Measurements from ENCODE around the gene COL16A1. TPM values are rescaled to one million over a fixed set of nuclear protein-coding genes. Genes with fewer than 3 reads are reported as not detected.
A peak's percentile ranks its signal among the peaks of the same experiment; 100 is the strongest.

COL16A1 gene
- total RNA-seq, 1 donor from 2014 or later, result not detected

DNA sequence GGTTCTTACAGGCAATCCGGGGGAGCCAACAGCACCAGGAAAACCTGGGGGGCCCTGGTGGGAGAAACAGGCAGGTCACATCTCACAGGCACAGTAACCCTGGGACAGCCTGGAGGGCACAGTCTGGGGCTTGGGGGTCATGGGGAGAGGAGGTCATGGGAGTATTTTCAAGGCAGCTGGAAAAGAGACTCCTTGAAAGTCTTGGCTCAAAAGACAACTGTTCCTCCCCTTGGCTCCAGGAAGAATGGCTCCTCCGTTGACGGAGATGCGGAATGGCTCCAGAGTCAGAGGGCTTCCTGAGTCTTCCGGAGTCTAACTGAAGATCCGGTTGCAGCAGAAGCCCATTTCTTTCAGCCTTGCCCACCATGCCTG is 33.2 kb downstream of the COL16A1 start:
- DNase-seq (ENCODE audit: low spot score), result no peak
- Mint-ChIP-seq H3K36me3 (ENCODE audit: low read depth) (no peaks in the 10 kb centered on the region), H3K9me3 (no peaks in the 10 kb centered on the region), H3K4me3 (ENCODE audit: low read depth) (no peak overlapping the region), H3K4me1 (ENCODE audit: low read depth) (peaks cover 3% of the 10 kb centered on the region), H3K27me3 (ENCODE audit: low read depth) (peaks cover 23% of the 10 kb centered on the region), H3K27ac (no peak overlapping the region)
- intact Hi-C loops (cut with micrococcal nuclease), result no loop called here

DNA sequence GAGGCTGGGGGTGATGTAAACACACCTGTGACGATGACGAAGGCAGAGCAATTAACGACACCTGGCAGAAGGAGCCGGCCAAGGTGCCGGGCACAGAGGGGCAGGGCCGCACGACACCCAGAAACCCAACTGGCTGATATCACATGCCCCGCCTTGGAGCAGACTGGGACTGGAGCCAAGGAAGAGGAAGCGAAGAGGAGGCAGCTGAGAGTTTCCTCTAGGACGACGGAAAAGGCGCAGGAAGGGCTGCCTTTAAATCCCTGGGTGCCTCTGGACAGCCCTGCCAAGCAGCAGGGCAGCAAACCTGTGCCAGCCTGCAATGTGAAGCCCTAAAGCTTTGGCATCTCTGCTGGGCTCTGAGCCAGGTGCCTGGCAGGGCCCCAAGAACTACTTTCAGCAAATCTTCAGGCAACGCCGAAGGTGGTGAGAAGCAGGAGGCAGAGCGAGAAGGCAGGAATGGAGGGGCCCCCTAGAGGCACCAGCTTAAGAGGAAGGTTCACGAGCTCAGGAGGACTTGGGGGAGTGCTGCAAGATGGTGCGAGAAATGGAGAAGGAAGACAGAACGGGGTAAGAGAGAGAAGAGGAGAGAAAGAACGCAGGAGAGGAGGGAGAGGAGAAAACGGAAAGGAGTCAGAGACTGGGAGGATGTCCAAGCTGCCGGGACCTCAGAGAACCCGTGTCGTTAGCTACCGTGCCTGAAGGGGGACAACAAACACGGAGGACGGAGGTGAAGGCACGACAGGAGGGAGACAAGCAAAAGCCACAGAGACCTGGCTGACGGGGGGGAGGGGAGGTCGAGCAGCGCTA is 33.8 kb downstream of the COL16A1 start:
- Mint-ChIP-seq H3K4me3 (ENCODE audit: low read depth) (peak overlapping the region; percentile 22), H3K4me1 (ENCODE audit: low read depth) (peaks cover 3% of the 10 kb centered on the region), H3K9me3 (no peaks in the 10 kb centered on the region), H3K36me3 (ENCODE audit: low read depth) (no peaks in the 10 kb centered on the region), H3K27me3 (ENCODE audit: low read depth) (peaks cover 23% of the 10 kb centered on the region), H3K27ac (no peak overlapping the region)
- intact Hi-C loops (cut with micrococcal nuclease), result no loop called here
- DNase-seq (ENCODE audit: low spot score), result no peak

GRCh38 chr1:31669433-31669785 is 34.4 kb downstream of the COL16A1 start:
- intact Hi-C loops (cut with micrococcal nuclease), result no loop called here
- H3K27ac Mint-ChIP-seq, result no peak overlapping the region
- H3K4me1 Mint-ChIP-seq (ENCODE audit: low read depth), result peaks cover 3% of the 10 kb centered on the region
- no peak overlapping the region for H3K4me3 Mint-ChIP-seq (ENCODE audit: low read depth)
- H3K9me3 Mint-ChIP-seq, result no peaks in the 10 kb centered on the region
- DNase-seq (ENCODE audit: low spot score), result no peak
- peaks cover 23% of the 10 kb centered on the region for H3K27me3 Mint-ChIP-seq (ENCODE audit: low read depth)
- no peaks in the 10 kb centered on the region for H3K36me3 Mint-ChIP-seq (ENCODE audit: low read depth)

DNA sequence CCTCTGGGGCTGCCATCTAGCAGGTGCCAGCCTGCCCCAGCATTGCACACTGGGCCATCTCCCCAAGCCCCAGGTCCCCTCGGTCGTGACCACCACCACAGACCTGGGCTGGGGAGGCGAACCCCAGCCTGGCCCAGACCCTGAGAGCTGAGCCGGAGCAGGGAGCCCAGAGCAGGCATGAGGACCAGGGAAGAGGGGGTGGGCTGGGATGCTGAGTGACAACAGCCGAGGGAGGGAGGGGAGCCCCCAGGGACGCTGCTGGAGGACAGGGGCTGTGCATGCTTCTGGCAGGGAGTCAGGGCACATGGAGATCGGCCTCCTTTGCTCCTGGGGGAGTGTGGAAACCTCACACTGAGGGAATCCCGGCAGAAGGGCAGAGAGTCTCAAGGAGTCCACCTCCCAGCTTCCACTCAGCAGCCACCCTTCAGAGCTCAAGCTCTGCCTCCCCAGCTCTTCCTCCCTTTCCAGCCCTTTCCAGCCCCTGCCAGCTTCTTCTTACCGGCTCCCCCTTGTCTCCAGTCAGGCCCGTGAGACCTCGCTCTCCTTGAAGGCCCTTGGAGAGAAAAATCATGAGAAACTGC is 35.4 kb downstream of the COL16A1 start:
- H3K4me1 Mint-ChIP-seq (ENCODE audit: low read depth), result peaks cover 3% of the 10 kb centered on the region
- H3K9me3 Mint-ChIP-seq, result no peaks in the 10 kb centered on the region
- H3K4me3 Mint-ChIP-seq (ENCODE audit: low read depth), result no peak overlapping the region
- intact Hi-C loops (cut with micrococcal nuclease), result no loop called here
- H3K36me3 Mint-ChIP-seq (ENCODE audit: low read depth), result no peaks in the 10 kb centered on the region
- H3K27ac Mint-ChIP-seq, result no peak overlapping the region
- peaks cover 23% of the 10 kb centered on the region for H3K27me3 Mint-ChIP-seq (ENCODE audit: low read depth)
- no peak for DNase-seq (ENCODE audit: low spot score)

DNA sequence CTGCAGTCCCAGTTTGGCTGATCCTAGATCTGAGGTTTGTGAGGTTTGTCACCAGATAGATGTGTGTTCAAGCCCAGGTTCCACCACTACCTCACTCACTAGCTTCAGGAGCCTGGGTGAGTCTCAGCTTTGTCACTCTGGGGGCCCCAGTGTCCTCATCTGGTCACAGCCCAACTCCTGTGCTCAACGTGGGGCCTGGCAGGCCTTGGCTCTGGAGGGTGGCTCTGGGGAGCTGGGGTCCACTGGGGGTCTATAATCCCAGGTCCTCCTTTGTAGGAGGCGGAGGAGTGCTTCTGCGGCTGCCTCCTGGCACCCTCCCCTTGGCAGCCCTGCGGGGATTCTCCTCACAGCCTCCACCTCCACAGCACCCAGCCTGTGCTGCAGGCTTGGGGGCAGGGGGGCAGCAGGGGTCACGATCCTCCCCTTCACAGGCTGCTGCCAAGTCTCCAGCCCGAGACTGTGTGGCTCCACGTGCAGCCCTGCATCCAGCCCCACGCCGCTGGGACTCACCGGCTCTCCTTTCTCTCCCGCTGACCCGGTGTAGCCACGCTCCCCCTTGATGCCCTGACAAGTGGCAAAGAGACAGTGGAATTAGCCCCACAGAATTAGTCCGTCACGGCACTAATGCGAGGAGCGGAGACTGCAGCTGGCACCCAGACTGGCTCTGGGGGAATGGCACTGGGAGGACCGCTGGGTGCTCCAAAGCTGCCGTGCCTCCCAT is 36.6 kb downstream of the COL16A1 start:
- H3K27me3 Mint-ChIP-seq (ENCODE audit: low read depth), result peaks cover 23% of the 10 kb centered on the region

DNA sequence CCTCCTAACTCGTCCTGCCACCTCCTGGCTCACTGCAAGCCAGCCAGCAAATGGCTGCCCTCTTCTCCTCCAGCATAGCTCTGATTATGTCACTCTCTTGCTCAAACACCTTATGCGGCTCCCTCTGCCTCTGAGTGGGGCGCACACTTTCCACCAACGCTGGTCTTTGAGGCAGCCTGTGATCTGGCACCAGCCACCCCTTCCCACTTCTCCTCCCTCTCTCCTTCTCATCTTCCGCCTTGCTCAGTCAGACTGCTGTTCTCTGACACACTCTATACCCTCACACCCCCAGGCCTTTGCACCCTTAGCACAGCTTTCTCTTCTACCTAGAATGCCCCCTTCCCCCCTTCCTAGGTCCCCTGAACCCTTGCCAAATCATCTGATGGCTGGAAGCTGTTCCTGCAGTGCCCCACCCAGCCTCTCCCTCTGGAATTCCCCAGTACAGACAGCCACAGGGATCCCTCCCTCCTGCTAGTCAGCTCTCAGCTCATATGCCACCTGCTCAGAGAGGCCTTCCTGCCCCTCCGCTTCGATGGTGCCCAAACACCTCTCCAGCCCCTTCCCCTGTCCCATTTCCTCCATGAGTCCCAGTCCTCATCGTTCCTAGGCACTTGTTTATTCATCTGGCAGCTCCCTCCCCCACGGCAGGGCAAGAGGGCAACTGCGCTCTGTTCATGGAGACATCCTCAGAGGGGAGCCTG is 37.4 kb downstream of the COL16A1 start:
- no peaks in the 10 kb centered on the region for H3K9me3 Mint-ChIP-seq
- intact Hi-C loops (cut with micrococcal nuclease), result no loop called here
- peaks cover 19% of the 10 kb centered on the region for H3K27me3 Mint-ChIP-seq (ENCODE audit: low read depth)
- no peaks in the 10 kb centered on the region for H3K36me3 Mint-ChIP-seq (ENCODE audit: low read depth)
- H3K4me3 Mint-ChIP-seq (ENCODE audit: low read depth), result no peak overlapping the region
- no peak overlapping the region for H3K27ac Mint-ChIP-seq
- peaks cover 3% of the 10 kb centered on the region for H3K4me1 Mint-ChIP-seq (ENCODE audit: low read depth)
- DNase-seq (ENCODE audit: low spot score), result no peak

More for the DNA sequence above, 36.6 kb downstream of the COL16A1 start:
- Mint-ChIP-seq H3K9me3 (no peaks in the 10 kb centered on the region), H3K4me3 (ENCODE audit: low read depth) (no peak overlapping the region), H3K4me1 (ENCODE audit: low read depth) (peaks cover 3% of the 10 kb centered on the region), H3K36me3 (ENCODE audit: low read depth) (no peaks in the 10 kb centered on the region), H3K27ac (no peak overlapping the region)
- DNase-seq (ENCODE audit: low spot score), result no peak
- intact Hi-C loops (cut with micrococcal nuclease), result no loop called here

- intact Hi-C loops (cut with micrococcal nuclease), result loop anchor here (2.0 kb wide), 2 partner anchors 39 to 79 kb away; partner anchors contain the start of gene COL16A1
- no peaks in the 10 kb centered on the region for H3K9me3 Mint-ChIP-seq
- no peak for DNase-seq (ENCODE audit: low spot score)
- no peak overlapping the region for H3K4me3 Mint-ChIP-seq (ENCODE audit: low read depth)
- H3K27me3 Mint-ChIP-seq (ENCODE audit: low read depth), result peaks cover 14% of the 10 kb centered on the region
- no peak overlapping the region for H3K27ac Mint-ChIP-seq
- no peaks in the 10 kb centered on the region for H3K36me3 Mint-ChIP-seq (ENCODE audit: low read depth)
- peaks cover 3% of the 10 kb centered on the region for H3K4me1 Mint-ChIP-seq (ENCODE audit: low read depth)
Observed at GRCh38 chr1:31665234-31665878, 38.5 kb downstream of the COL16A1 start.

DNA sequence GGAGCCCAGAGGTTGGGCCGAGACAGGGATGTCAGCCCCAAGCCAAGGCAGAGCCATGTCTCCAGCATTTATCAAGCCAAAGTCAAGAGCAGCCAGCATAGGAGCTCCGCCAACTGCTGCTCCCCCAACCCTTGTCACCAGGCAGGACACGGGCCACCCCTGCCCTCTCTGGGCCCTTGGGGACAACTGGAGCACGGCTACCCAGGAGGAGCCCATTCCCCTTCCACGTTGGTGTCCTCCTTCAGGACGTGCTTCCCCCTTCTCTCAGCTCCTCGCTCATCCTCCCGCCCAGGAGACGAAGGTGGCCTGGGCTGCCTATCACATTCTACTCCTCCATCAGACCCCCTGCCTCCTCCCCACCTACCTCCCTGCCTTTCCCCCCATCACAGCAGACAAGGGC is 39.3 kb downstream of the COL16A1 start:
- intact Hi-C loops (cut with micrococcal nuclease), result loop anchor here (2.0 to 5.0 kb wide), 3 partner anchors 40 to 298 kb away; partner anchors contain the start of gene COL16A1
- H3K27ac Mint-ChIP-seq, result no peak overlapping the region
- peaks cover 7% of the 10 kb centered on the region for H3K27me3 Mint-ChIP-seq (ENCODE audit: low read depth)
- H3K9me3 Mint-ChIP-seq, result no peaks in the 10 kb centered on the region
- no peak for DNase-seq (ENCODE audit: low spot score)
- H3K4me3 Mint-ChIP-seq (ENCODE audit: low read depth), result no peak overlapping the region
- H3K36me3 Mint-ChIP-seq (ENCODE audit: low read depth), result no peaks in the 10 kb centered on the region
- H3K4me1 Mint-ChIP-seq (ENCODE audit: low read depth), result no peaks in the 10 kb centered on the region

GRCh38 chr1:31663622-31664452 is 40.0 kb downstream of the COL16A1 start:
- Mint-ChIP-seq H3K4me3 (ENCODE audit: low read depth) (no peak overlapping the region), H3K27me3 (ENCODE audit: low read depth) (peaks cover 1% of the 10 kb centered on the region), H3K27ac (no peak overlapping the region), H3K4me1 (ENCODE audit: low read depth) (no peaks in the 10 kb centered on the region), H3K9me3 (no peaks in the 10 kb centered on the region), H3K36me3 (ENCODE audit: low read depth) (no peaks in the 10 kb centered on the region)
- intact Hi-C loops (cut with micrococcal nuclease), result loop anchor here (1.0 to 5.0 kb wide), 4 partner anchors 41 to 298 kb away; partner anchors contain the start of gene COL16A1
- DNase-seq (ENCODE audit: low spot score), result peak; percentile 26

GRCh38 chr1:31662463-31662862 is 41.4 kb downstream of the COL16A1 start:
- H3K4me1 Mint-ChIP-seq (ENCODE audit: low read depth), result no peaks in the 10 kb centered on the region
- intact Hi-C loops (cut with micrococcal nuclease), result loop anchor here (5.0 kb wide), 1 partner anchor 300 kb away; no protein-coding TSS in a partner anchor
- H3K27me3 Mint-ChIP-seq (ENCODE audit: low read depth), result peaks cover 2% of the 10 kb centered on the region
- no peak overlapping the region for H3K27ac Mint-ChIP-seq
- no peaks in the 10 kb centered on the region for H3K36me3 Mint-ChIP-seq (ENCODE audit: low read depth)
- no peaks in the 10 kb centered on the region for H3K9me3 Mint-ChIP-seq
- no peak overlapping the region for H3K4me3 Mint-ChIP-seq (ENCODE audit: low read depth)
- no peak for DNase-seq (ENCODE audit: low spot score)

DNA sequence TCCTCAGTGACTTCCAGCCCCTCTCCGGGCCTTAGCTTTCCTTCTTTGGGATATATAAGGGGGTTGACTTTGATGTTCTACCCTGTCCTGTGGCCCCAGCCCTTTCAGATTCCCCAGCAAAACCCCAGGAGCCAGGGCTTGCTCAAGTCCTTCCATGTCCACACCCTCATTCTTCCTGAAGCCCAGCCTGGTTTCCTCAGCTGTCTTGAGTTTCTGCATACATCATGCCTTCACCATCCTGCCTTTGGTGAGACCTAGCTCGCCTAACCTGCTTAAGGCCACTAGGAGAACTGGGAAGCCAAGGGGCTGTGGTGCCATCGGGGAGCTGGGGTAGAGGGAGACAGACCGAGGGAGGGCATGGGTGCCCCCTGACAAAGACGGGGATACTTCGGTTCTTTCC is 42.0 kb downstream of the COL16A1 start:
- H3K4me1 Mint-ChIP-seq (ENCODE audit: low read depth), result no peaks in the 10 kb centered on the region
- peaks cover 2% of the 10 kb centered on the region for H3K27me3 Mint-ChIP-seq (ENCODE audit: low read depth)
- intact Hi-C loops (cut with micrococcal nuclease), result loop anchor here (5.0 kb wide), 1 partner anchor 300 kb away; no protein-coding TSS in a partner anchor
- H3K4me3 Mint-ChIP-seq (ENCODE audit: low read depth), result no peak overlapping the region
- no peaks in the 10 kb centered on the region for H3K36me3 Mint-ChIP-seq (ENCODE audit: low read depth)
- H3K27ac Mint-ChIP-seq, result no peak overlapping the region
- no peak for DNase-seq (ENCODE audit: low spot score)
- no peaks in the 10 kb centered on the region for H3K9me3 Mint-ChIP-seq
